Endothelial cell of umbilical vein (primary cell): Measurements from ENCODE around the gene SH3PXD2A.

ENCODE experiments used
- CTCF ChIP-seq, 2 donors: IDR thresholded peaks; 1 replicate in 1 of 2; 2 replicates in 1 of 2; pipeline ENCODE4 v1.5.1; 2011; ENCODE audit warnings: low read length in 2 of 2, mild to moderate bottlenecking in 2 of 2, moderate library complexity in 2 of 2, control low read depth in 1 of 2, inconsistent platforms in 1 of 2, low read depth in 1 of 2; ENCODE audit not compliant: insufficient read depth in 1 of 2; ENCODE audit errors: extremely low read depth in 1 of 2
- EZH2 ChIP-seq: IDR thresholded peaks from 2 replicates; pipeline ENCODE4 v1.6.1; 2012; ENCODE audit warnings: borderline replicate concordance, low read depth, mild to moderate bottlenecking, moderate library complexity, low read length, inconsistent platforms; ENCODE audit not compliant: severe bottlenecking
- JUN ChIP-seq: IDR thresholded peaks from 2 replicates; pipeline ENCODE4 v1.6.1; 2011; ENCODE audit warnings: borderline replicate concordance, low read depth; ENCODE audit not compliant: insufficient read length, insufficient read depth
- MAX ChIP-seq: IDR thresholded peaks from 2 replicates; pipeline ENCODE4 v1.6.1; 2011; ENCODE audit not compliant: insufficient read depth, insufficient read length
- MYC ChIP-seq: IDR thresholded peaks from one replicate; pipeline ENCODE4 v1.6.1; 2011; ENCODE audit warnings: mild to moderate bottlenecking, low read depth, low read length
- POLR2A ChIP-seq: IDR thresholded peaks from 2 replicates; pipeline ENCODE4 v1.6.1; 2012; ENCODE audit warnings: low read depth, mild to moderate bottlenecking, control low read depth, low read length
- POLR2AphosphoS5 ChIP-seq: IDR thresholded peaks from 2 replicates; pipeline ENCODE4 v1.6.1; 2012; ENCODE audit warnings: low read depth, mild to moderate bottlenecking, control low read depth, low read length, moderate library complexity; ENCODE audit not compliant: insufficient read depth

DNA sequence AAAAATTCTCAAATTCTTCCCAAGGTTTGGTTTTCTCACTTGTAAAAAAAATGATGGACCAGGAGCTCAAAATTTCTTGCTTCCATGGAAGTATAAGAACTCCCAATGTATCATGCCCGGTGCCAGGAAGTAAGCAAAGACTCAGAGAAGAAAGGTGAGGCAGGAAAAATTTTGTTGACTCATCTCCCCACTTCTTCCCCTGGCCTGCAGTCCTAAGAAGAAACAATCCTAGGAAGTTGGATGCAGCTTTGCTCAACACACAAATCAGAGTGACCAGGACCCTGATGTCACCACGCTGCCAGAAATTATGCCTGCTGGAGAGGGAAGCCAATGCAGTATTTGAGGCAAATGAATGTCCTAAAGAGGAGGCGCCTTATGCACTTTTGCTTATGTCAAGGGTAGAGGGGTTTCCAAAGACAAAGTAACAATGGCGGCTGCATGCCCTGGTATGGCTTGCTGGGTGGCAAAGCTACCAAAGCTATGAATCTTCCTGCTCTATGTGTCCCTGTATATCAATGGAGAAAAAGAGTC is 198.2 kb downstream of the SH3PXD2A start:
- TF ChIP-seq CTCF (IDR thresholded peaks at IDR 0.05; ENCODE audit: extremely low read depth in 1 of 2, insufficient read depth in 1 of 2, low read depth in 1 of 2, low read length in 2 of 2) (no peak), MAX (no peak), EZH2 (no peak), POLR2A (no peak), POLR2AphosphoS5 (no peak), JUN (no peak), MYC (no peak)
